AG20443 (cell line): ENCODE data around the gene S100A11.

Source experiments
- DNase-seq: peaks from one replicate; pipeline ENCODE4 v3.0.0; 2012; ENCODE audit warnings: low spot score, mixed read lengths

S100A11 gene

DNA sequence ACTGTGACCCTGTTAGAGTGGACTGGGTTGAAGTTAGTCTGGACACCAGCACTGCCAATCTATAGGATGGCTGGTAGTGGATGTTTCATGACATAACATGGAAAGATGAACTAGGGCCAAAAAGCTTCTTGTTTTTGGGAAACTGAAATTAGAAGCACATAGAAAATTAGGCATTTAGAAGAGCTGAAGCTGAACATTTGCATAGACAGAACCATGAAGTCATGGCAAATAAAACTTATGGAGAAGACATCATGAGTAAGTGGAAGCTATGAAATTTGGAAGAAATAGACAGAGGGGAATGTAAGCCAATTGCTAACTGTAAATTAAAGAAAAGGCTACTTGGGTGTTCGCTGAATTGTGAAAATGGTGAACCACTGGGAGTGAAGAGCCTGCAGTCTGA is 2.7 kb upstream of the S100A11 start:
- no peak for DNase-seq

GRCh38 chr1:152038871-152039270 is 2.1 kb upstream of the S100A11 start:
- no peak for DNase-seq

- DNase-seq = peak; percentile 33
Observed at GRCh38 chr1:152035539-152036266, 1.1 kb downstream of the S100A11 start.

DNA sequence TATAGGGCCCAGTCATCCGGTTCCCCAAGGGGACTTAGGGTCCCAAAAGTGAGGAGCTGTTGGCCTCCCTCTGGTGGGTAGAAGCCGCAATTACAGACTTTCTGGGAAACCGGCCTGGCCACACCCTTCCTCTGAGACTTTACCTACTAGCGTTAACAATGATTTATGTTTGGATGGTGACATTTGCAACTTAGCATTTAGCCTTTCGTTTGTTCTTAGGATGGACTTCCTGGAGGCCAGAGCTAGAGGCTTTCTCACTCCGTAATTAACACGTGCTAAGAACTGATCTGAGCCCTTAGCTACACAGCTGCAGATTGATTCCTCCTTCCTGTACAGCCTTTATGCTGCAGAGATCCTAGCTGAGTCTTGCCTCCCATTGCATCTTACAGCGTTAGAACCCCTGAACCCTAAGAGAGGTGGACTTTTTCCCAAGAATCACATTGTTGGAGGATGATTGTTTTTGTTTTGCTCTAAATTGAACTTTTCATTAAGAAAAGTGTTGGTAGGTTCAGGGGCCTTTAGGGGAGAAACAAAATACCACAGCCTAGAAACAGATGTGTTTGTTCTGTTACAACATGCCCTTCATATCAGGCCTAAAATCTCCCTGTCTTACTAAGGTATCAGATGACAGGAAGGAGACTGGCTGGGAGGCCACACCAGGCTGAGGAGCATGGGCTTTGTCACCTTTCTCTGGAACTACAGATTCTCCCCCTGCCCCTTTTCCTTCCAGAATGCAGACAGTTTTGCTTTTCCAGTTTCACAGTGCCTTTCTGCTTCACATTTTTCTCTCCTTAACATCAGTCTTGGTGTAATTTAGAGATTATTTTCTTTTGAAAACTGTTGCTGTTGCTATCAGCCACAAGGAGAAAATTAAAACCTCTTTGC is 1.9 kb downstream of the S100A11 start:
- DNase-seq = peak; percentile 72

- DNase-seq = no peak
Observed at GRCh38 chr1:152034324-152034653, 2.5 kb downstream of the S100A11 start.

DNA sequence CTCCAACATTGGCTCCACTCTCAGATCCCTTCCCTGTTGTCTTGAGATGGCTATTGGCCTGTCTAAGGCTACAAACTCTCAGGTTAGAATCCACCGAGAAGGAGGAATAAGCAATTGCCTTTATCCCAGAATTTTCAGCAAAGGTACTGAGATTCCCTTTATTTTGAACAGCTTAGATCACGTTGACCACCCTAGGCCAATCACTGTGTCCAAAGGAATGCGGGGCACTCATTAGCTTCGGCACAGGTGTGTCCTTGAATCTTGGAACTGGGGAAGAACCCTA is 6.9 kb downstream of the S100A11 start:
- DNase-seq = no peak

DNA sequence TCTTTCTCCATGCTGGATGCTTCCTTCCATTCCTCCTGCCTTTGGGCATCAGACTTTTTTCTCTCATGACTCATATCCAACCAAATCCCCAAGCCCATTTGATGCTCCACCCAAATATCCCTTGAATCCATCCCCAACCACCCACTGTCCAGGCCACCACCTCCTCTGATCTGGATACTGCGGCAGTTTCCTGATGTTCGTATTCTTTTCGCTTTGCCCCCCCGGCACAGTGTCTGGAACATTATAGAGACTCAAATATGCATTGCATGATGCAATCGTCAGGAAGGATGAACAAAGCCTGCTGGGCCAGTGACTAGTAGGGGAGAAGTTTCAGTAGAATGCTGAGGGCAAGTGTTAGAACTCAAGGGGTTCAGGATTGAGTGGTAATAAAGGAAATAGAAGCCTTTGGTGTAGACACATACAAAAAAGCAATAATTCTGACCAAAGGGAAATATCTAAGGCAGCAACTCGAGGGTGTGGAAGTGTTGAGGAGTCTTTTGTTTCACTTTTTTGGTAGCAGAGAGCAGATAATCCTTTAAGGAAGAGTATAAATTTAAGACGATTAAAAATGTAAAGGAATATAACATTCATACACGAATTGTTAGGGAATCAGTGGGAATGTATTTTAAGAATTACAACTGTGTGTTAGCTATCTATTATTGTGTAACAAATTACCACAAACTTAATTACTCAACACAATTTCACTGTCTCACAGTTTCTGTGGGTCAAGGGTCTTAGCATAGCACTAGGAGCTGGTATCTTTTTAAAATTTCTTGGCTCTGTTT is 7.5 kb downstream of the S100A11 start:
- DNase-seq = peak; percentile 35

DNA sequence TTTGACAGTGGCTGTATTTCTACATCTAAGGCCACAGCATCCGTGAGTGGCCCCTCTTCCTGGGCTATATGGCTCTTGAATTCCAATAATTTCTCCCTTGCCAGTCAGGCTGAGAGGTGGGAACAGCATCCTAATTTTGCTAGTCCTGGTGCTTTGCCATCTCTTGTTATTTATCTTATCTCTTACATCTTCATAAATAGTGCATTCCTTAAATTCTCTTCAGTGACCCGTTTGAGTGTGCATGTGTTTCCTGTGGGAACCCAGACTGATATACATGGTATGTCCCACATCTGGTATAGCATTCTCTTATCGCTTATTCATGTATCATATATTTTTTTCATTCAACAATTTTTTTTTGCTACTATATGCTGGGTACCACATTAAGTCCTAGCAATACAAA is 9.9 kb downstream of the S100A11 start:
- no peak for DNase-seq

GRCh38 chr1:152024223-152024622 is 12.6 kb downstream of the S100A11 start:
- no peak for DNase-seq

DNA sequence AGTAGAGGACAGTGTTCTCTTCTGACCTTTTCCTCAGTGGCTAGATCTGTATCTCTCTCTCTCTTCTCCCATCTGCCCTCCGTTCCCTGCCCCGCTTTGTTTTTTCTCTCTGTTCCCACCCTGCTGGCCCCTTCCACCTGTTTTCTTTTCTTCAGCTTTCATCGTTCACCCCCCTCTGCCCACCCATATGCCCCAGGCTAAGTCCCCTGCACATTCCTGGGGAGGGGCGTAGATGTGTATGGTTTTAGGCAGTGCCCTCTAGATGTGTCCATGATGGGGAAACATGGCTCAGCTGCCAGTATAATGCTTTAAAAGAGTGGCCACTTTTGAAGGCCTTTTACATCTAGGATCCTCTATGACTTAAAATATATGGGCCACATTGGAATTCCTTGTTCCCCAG is 13.6 kb downstream of the S100A11 start:
- no peak for DNase-seq

DNA sequence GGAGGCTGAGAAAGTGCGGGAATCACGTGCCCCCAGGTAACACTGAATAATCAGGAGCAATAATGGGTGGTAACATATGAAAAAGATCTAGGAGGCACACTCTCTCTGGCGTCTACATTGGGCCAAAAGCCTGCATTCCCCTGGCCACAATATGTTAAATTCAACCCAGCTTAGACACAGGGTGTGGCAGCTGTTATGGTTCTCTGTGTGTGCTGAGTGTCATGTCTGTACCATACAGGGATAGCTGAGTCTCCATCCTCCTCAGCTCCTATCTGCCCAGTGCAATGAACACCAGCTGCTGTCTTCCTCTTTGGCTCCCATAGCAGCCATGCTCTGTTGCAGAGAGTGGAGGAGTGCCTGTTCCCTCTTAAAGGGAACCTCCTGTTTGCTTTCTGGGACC is 14.3 kb downstream of the S100A11 start:
- DNase-seq = no peak

DNA sequence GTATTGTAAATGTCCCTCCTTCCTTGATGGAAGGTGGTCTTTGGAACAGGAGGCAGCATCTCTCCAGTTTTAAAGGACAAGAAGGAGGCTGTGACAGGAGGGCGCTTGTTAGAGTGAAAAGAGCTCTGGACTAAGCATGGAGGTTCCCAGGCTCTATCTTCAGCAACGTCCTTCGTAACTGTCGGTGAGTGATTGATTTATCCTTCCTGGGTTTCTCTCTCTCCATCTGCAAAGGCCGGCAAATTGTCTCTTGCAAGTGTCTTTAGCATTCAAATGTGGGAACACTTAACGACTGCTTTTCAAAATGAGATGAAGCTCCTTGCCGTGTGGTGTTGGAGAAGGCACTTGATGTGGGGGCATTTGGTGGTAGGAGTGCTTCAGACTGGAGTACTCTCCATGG is 15.2 kb downstream of the S100A11 start:
- DNase-seq = no peak

GRCh38 chr1:152020849-152021248 is 16.0 kb downstream of the S100A11 start:
- DNase-seq = peak; percentile 14

DNA sequence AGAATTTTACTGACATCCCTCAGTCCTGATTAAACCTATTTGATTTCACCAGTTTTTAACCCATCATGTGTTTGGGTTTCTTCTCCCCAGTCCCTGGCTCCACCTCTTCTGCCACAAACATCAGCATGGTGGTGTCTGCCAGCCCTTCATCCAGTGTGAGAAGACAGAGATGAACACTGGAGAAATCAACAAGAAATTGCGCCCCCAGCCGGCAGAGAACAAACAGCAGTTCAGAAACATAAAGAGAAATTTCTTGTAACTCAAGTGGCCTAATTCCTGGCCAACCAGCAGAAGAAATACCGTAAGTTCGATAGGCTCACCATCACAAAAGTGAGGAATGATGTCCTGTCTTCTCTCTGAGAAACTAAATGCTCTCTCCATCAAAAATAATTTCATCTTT is 18.3 kb downstream of the S100A11 start:
- DNase-seq = no peak

GRCh38 chr1:152015766-152016165 is 21.0 kb downstream of the S100A11 start:
- no peak for DNase-seq

DNA sequence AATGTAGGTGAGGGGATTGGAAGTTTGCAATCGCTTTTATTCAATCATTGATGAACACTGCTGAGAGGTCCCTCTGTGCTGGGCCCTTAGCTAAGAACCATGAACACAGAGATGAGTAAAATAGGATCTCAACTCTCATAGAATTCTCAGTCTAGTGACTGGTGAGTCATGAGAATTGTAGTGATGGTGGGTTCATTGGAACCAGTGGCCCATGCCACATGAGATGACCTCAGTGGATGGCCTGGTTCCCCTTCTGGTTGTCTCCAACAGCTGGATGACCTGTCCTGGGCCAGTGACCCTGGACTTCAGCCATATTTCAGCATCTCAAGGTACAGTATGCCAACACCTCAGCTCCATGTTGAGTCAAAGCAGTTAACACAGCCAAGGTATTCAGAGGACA is 21.9 kb downstream of the S100A11 start:
- DNase-seq = no peak

DNA sequence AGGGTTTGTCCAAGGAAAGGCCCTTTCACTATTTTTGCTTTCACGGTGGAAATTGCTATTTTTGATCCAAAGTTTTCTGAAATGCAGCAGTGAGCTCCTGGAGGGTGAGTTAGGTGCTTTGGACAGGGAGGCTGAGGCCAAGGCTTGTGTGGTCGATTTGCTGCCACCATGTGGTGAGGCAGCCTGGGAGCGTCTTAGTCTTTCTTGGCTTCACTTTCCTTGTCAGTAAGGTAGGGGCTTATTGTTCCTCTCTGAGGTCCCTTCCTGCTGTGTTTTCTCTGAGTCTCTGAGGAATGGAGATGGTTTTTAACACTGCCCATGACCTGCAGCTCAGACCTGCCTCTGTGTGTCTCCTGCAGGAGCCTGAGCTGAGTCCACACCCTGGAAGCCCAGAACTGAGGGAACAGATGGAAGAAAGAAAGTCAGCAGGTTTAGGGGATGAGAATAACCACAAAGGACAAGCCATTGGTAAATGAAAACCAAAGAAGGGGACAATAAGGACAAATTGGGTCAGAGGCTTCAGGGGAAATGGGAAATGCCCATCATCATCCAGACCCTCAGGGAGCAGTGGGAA is 23.1 kb downstream of the S100A11 start:
- peak; percentile 58 for DNase-seq

DNA sequence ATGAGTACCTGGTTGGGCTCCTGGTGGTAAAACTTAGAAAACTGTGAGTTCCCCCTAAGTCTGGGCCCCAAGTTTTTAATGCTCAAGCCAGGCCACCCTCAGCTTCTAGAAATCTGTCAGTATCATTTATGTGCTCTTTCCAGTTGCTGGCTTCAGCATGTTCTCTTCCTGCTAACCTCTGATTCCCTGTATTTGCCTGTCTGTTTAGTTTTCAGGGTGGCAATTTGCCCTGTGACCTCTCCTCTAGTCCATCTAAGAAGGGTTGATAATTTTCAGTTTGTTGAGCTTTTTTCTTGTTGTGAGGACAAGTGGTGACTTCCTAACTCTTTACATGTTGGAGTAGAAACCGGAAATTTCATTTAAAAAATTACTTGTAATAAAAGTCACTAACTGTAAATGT is 27.1 kb downstream of the S100A11 start:
- DNase-seq = no peak

DNA sequence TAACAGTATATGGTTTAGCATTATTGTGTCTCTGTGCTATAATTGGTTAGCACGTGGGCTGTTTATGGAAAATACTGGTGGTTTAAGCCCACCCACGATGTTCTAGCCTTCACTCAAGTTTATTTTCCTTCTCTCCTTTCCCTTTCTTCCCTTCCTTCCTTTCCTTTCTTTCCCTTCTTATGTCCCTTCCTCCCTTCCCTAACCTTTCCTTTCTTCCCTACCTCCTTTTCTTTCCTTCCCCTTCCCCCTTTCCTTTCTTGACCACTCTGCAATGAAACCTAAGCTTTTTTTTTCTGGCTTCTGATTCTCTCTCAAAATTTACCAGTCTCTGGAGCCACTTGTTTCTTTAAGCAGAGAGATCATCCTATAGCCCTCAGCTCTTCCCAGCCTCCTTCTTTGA is 29.8 kb downstream of the S100A11 start:
- DNase-seq = no peak

- no peak for DNase-seq
Observed at GRCh38 chr1:152005360-152005912, 31.4 kb downstream of the S100A11 start.

DNA sequence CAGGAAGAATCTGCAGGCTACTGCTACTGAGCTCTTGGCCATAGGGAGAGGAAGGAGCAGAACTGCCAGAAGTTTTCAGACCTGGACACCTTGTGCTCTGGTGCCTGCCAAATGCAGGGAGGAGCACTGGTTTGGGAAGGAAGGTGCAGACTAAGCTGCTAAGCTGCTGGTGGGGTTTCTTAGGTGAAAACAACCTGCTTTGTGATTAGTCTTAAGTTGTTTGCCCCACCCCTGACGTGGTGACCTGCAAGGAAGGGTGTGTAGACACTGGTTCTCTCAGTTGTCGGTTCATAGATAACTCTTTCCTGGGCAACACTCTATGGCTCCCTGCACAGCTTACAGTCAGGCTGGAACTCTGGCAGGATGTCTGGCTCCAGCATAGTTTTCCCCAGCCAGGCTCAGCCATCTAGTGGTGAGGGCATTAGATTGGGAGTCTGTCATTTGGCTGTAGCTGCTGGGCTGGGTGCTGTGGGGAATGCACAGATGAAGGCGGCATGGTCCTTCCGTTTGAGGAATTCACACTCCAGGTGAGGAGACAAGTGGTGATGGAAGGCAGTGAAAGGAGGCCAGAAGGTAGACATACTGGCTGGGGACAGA is 32.9 kb downstream of the S100A11 start:
- no peak for DNase-seq

DNA sequence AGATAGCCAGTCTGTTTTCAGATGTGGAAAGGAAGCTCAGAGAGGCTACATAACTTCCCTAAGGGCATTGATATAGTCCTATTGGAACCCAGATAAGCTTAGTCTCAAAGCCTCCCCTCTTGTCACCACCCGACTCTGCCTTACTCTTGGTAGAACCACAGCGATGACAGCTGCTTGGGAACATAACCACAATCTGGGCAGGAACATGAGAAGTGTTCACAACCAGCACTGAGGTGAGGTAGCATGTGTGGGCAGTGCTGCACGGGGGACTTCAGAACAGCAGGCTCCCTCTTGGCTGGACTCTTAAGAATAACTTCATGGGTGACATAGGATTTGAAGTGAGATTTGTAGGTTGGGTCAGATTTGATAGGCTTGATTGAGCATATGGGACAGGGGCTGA is 33.8 kb downstream of the S100A11 start:
- DNase-seq = no peak
